ENCODE results near the gene ZBTB32.
"Not testable (repeated sequence)": the region's sequence is repeated elsewhere in the genome, so short reads cannot be mapped to it uniquely, and the experiment has no call there.

Gene ZBTB32

GRCh38 chr19:35721374-35721773 lies 17.0 kb downstream of the ZBTB32 start:
- no peak for DNase-seq (ENCODE audit: low spot score)

DNA sequence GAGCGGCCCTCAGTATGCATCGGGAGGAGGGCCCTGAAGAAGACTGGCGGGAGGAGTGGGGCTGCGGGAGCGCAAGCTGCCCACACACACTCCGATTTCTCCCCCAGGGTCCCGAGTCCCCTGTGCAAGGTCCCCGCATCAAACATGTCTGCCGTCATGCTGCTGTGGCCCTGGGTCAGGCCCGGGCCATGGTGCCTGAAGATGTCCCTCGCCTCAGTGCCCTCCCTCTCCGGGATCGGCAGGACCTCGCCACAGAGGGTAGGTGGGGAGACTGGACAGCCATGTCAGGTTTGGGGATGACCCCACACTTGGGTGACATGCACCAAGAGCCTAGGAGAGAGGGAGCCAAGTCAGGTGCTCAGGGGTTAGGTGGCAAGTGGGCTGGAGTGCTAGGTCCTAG lies 18.1 kb downstream of the ZBTB32 start:
- no peak for DNase-seq (ENCODE audit: low spot score)

GRCh38 chr19:35722897-35723296 lies 18.5 kb downstream of the ZBTB32 start:
- DNase-seq (ENCODE audit: low spot score), result no peak

DNA sequence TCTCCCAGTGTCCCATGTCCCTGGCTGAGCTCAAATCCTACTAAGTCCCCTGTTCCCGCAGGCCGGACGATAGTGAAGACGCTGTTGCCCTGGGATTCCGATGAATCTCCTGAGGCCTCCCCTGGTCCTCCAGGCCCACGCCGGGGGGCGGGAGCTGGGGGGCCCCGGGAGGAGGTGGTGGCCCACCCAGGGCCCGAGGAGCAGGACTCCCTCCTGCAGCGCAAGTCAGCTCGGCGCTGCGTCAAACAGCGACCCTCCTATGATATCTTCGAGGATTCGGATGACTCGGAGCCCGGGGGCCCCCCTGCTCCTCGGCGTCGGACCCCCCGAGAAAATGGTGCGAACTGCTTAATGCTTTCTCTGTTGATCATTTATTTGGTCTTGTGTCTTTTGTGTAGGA lies 19.3 kb downstream of the ZBTB32 start:
- DNase-seq (ENCODE audit: low spot score), result no peak

- not testable (repeated sequence) for DNase-seq (ENCODE audit: low spot score)
Observed at GRCh38 chr19:35724132-35724531, 19.8 kb downstream of the ZBTB32 start.

DNA sequence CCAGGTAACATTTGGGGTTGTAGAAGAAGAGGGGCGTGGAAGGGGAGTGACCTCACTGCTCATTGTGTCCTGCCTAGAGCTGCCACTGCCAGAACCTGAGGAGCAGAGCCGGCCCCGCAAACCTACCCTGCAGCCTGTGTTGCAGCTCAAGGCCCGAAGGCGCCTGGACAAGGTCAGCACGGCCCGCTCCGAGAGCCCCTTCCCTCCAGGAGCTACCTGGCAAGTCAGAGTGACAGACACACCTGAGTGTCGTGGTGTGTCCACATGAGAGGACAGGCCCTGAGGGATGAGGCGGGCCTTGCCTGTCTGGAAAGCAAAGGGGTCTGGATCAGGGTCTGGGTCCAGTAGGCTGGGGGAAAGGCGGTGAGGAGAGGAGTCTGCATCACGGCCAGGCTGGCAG lies 20.2 kb downstream of the ZBTB32 start:
- DNase-seq (ENCODE audit: low spot score), result no peak

GRCh38 chr19:35725216-35725861 lies 21.0 kb downstream of the ZBTB32 start:
- DNase-seq (ENCODE audit: low spot score), result no peak

- no peak for DNase-seq (ENCODE audit: low spot score)
Observed at GRCh38 chr19:35727053-35727955, 22.9 kb downstream of the ZBTB32 start.

GRCh38 chr19:35727956-35728706 lies 23.8 kb downstream of the ZBTB32 start:
- no peak for DNase-seq (ENCODE audit: low spot score)

DNA sequence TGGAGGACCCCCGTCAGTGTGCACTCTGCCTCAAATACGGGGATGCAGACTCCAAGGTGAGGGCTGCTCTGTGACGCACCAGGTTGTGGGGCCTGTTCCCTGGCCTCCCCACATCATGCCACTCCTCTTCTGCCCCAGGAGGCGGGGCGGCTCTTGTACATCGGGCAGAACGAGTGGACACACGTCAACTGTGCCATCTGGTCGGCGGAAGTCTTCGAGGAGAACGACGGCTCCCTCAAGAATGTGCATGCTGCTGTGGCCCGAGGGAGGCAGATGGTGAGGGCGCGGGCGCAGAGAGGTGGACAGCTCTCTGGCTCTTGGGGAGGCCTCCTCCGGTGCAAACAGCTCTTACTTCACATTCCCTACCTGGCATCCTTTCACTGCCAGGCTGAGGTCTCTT lies 24.7 kb downstream of the ZBTB32 start:
- no peak for DNase-seq (ENCODE audit: low spot score)

- no peak for DNase-seq (ENCODE audit: low spot score)
Observed at GRCh38 chr19:35729763-35730162, 25.4 kb downstream of the ZBTB32 start.

DNA sequence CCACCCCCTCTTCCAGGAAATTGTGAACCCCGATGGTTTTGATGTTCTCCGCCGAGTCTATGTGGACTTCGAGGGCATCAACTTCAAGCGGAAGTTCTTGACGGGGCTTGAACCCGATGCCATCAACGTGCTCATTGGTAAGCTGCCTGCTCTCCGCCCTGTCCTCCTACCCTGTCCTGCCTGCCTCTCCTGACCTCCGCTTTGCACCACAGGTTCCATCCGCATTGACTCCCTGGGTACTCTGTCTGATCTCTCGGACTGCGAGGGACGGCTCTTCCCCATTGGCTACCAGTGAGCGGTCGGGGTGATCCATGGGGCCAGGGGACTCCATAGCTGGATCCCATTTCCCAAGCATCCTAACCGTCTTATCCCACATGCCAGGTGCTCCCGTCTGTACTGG lies 26.0 kb downstream of the ZBTB32 start:
- DNase-seq (ENCODE audit: low spot score), result no peak

- DNase-seq (ENCODE audit: low spot score), result no peak
Observed at GRCh38 chr19:35731353-35731752, 27.0 kb downstream of the ZBTB32 start.

DNA sequence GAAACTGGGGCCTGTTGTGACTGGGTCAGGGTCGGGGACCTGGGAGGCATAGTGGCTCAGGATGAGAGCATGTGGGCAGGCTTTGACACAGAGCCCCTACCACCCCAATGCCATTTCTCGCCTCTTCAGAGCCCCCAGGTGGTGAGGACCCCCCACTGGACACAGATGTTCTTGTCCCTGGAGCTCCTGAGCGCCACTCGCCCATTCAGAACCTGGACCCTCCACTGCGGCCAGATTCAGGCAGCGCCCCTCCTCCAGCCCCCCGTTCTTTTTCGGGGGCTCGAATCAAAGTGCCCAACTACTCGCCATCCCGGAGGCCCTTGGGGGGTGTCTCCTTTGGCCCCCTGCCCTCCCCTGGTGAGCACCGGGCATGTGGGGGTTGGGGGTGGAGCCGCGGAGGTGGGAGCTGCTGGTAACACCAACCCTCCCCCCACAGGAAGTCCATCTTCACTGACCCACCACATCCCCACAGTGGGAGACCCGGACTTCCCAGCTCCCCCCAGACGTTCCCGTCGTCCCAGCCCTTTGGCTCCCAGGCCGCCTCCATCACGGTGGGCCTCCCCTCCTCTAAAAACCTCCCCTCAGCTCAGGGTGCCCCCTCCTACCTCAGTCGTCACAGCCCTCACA lies 27.5 kb downstream of the ZBTB32 start:
- no peak for DNase-seq (ENCODE audit: low spot score)

GRCh38 chr19:35732540-35733179 lies 28.3 kb downstream of the ZBTB32 start:
- no peak for DNase-seq (ENCODE audit: low spot score)

- DNase-seq (ENCODE audit: low spot score), result no peak
Observed at GRCh38 chr19:35733180-35734125, 29.1 kb downstream of the ZBTB32 start.

- DNase-seq (ENCODE audit: low spot score), result no peak
Observed at GRCh38 chr19:35734273-35734672, 29.9 kb downstream of the ZBTB32 start.

DNA sequence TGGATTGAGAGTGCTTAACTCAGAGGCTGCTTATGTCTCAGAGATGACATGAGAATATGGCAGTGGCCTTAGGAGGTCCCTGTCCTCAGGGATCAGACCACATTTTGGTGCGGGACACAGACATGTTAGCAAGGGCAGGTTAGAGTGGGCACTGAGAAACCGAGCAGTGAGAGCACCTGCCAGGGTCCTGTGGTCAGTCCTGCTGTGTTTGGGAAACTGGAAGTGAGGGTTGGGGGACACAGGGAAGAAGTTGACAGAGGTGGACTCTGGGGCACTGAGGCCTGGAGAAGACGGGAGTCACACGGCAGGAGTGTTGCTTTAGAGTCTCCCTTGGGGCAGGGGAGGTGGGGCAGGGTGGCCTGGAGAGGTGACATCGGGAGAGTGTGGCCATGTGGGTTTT lies 30.5 kb downstream of the ZBTB32 start:
- no peak for DNase-seq (ENCODE audit: low spot score)

DNA sequence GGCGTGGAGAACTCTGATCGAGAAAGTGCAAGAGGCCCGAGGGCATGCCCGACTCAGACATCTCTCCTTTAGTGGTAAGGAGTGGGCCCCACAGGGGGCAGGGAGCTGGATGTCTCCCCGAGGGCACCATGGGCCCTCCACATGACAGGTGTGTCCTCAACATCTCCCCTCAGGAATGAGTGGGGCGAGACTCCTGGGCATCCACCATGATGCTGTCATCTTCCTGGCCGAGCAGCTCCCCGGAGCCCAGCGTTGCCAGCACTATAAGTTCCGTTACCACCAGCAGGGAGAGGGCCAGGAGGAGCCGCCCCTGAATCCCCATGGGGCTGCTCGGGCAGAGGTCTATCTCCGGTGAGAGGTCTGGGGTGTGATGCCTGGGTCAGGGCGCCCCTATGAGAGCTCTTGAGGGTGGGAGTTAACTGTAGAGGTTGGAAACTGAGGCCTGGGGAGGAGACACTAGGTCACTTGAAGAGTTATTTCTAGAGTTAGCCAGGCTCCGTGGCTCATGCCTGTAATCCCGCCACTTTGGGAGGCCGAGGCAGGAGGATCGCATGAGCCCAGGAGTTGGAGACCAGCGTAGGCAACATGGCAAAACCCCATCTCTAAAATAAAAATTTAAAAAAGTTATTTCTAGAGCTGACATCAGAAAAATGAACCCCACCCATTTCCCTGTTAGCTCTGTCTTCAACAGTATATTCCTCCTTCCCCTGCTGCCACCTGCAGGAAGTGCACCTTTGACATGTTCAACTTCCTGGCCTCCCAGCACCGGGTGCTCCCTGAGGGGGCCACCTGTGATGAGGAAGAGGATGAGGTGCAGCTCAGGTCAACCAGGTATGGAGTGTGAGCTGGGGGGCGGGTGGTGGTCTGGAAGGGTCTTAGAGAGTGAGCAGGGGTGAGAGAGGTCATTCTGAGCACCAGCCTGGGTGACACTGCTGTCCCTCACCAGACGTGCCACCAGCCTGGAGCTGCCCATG lies 32.8 kb downstream of the ZBTB32 start:
- no peak for DNase-seq (ENCODE audit: low spot score)

Data from activated CD4-positive, alpha-beta T cell treated with anti-CD3 and anti-CD28 coated beads, Interleukin-2, Interleukin-4, amounts not matched to agents 100 ng/mL and 50 ng/mL, durations not matched to agents 16 hours and 8 hours (primary cell).